ENCODE results near the gene GHR.

DNA sequence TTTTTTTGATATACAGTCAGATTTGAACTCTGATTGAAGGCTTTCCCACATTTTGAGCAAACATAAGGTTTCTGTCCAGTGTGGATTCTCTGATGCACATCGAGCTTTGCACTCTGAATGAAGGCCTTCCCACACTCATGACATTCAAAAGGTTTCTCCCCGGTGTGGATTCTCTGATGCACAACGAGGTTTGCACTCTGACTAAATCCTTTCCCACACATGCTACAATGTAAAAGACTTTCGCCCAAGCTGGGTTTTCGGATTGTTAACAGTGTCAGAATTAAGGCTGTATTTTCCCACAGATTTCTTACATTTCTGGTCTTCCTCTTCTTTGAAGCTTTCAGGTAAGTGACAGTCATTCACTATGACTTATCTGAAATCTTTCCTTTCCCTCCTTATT is 44.3 kb downstream of the GHR start:
- TF ChIP-seq POLR2AphosphoS5 (IDR thresholded peaks at IDR 0.05) (no peak), RAD21 (conservative IDR thresholded peaks at IDR 0.05) (no peak), CTCF (IDR thresholded peaks at IDR 0.05; ENCODE audit: poor library complexity, severe bottlenecking) (no peak), EZH2 (IDR thresholded peaks at IDR 0.05; ENCODE audit: borderline replicate concordance, insufficient read depth, low read length, poor library complexity, severe bottlenecking) (no peak)
- TF ChIP-seq, protein P1, sequence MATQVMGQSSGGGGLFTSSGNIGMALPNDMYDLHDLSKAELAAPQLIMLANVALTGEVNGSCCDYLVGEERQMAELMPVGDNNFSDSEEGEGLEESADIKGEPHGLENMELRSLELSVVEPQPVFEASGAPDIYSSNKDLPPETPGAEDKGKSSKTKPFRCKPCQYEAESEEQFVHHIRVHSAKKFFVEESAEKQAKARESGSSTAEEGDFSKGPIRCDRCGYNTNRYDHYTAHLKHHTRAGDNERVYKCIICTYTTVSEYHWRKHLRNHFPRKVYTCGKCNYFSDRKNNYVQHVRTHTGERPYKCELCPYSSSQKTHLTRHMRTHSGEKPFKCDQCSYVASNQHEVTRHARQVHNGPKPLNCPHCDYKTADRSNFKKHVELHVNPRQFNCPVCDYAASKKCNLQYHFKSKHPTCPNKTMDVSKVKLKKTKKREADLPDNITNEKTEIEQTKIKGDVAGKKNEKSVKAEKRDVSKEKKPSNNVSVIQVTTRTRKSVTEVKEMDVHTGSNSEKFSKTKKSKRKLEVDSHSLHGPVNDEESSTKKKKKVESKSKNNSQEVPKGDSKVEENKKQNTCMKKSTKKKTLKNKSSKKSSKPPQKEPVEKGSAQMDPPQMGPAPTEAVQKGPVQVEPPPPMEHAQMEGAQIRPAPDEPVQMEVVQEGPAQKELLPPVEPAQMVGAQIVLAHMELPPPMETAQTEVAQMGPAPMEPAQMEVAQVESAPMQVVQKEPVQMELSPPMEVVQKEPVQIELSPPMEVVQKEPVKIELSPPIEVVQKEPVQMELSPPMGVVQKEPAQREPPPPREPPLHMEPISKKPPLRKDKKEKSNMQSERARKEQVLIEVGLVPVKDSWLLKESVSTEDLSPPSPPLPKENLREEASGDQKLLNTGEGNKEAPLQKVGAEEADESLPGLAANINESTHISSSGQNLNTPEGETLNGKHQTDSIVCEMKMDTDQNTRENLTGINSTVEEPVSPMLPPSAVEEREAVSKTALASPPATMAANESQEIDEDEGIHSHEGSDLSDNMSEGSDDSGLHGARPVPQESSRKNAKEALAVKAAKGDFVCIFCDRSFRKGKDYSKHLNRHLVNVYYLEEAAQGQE (IDR thresholded peaks at IDR 0.05; ENCODE audit: borderline replicate concordance): no peak

Measured in neural cell (in vitro differentiated cells).